T-helper 22 cell (primary cell): ENCODE results near the gene ATG7.
"Not testable (repeated sequence)": the region's sequence is repeated elsewhere in the genome, so short reads cannot be mapped to it uniquely, and the experiment has no call there.

Experiments used
- DNase-seq: peaks from one replicate; pipeline ENCODE4 v3.0.0-alpha.2; 2020; ENCODE audit warnings: low read depth

ATG7 gene

DNA sequence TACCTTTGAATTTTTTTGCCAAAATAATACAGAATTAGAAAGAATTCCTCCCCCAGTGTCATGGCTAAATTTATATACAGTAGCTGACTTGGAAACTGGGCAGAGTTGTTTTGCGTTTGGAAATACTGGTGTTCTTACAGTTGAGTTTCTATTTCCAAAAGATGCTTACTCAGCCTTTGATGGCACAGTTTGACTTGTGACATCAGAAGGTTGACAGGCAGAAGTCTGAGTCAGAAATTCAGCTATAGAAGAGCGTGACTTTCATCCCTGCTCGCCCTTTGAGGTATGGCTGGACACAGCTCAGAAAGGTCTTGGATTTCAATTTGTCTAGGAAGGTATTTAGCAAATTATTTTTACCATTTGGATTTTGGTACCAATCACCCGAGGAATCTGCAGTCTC, 195.7 kb downstream of the ATG7 start:
- no peak for DNase-seq

- no peak for DNase-seq
These were observed 198.0 kb downstream of the ATG7 start for GRCh38 chr3:11470031-11470853.

DNA sequence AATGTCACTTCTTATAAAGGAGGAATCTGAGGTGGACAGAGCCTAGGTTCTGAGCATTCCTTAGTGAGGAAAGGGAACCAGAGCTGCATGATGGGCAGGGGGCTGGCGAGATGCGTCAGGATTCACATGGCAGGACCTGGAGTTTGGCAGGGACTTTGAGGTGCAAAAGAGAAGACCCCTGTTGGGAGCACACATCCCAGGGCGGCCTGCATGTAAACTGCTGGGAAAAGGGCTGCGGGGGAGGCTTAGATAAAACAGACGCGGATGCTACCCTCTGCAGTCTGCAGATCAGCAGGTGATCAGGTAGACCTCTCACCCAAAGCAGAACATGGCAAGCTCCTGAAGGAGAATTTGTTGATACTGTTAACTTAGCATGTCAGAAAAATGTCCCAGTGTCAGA, 203.1 kb downstream of the ATG7 start:
- no peak for DNase-seq

GRCh38 chr3:11476735-11477144, 204.5 kb downstream of the ATG7 start:
- DNase-seq = no peak

- no peak for DNase-seq
These were observed 205.3 kb downstream of the ATG7 start for GRCh38 chr3:11477407-11477911.

- no peak for DNase-seq
These were observed 206.0 kb downstream of the ATG7 start for GRCh38 chr3:11478167-11478566.

- DNase-seq = no peak
These were observed 207.0 kb downstream of the ATG7 start for GRCh38 chr3:11479221-11479620.

GRCh38 chr3:11480663-11481298, 208.6 kb downstream of the ATG7 start:
- no peak for DNase-seq

- no peak for DNase-seq
These were observed 209.4 kb downstream of the ATG7 start for GRCh38 chr3:11481556-11481955.

- no peak for DNase-seq
These were observed 209.8 kb downstream of the ATG7 start for GRCh38 chr3:11482021-11482420.

GRCh38 chr3:11488356-11488755, 216.2 kb downstream of the ATG7 start:
- not testable (repeated sequence) for DNase-seq

GRCh38 chr3:11494131-11494916, 222.1 kb downstream of the ATG7 start:
- DNase-seq = no peak

GRCh38 chr3:11495948-11496557, 223.9 kb downstream of the ATG7 start:
- DNase-seq = no peak

GRCh38 chr3:11498177-11498576, 226.0 kb downstream of the ATG7 start:
- no peak for DNase-seq

- DNase-seq = no peak
These were observed 226.4 kb downstream of the ATG7 start for GRCh38 chr3:11498646-11499045.

DNA sequence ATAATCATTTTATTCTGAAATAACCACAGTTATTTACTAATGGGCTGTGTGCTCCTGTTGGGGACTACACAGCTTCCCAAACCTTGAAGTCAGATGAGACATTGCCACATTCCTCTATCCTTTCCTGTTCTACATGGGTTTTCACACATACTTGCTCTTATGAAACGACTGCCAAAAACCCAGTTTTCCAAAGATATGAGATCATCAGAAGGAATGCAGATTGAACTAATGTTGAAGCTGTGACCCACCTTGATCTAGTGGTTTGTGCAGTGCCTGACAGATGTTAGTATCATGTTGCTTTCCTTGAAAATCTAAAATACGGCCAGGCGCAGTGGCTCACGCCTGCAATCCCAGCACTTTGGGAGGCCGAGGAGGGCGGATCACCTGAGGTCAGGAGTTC, 226.9 kb downstream of the ATG7 start:
- DNase-seq = no peak

GRCh38 chr3:11502413-11502812, 230.2 kb downstream of the ATG7 start:
- DNase-seq = not testable (repeated sequence)

DNA sequence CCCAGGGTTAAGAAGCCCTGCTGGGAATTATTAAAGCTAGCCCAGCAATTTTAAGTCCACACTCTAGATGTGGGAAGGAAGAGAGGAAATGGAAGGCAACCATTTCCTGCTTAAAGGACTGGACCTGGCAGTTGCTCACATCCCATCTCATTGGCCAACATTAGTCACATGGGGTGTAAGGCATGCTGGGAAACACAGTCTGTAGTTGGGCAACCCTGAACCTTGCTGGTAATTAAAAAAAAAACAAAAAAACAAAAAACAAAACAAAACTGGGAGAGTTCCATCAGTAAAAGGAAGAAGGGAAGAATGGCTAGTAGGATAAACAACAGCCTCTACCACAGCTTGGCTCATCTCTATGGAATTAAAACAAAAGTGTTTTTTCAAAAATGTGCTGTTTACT, 235.5 kb downstream of the ATG7 start:
- DNase-seq = no peak

DNA sequence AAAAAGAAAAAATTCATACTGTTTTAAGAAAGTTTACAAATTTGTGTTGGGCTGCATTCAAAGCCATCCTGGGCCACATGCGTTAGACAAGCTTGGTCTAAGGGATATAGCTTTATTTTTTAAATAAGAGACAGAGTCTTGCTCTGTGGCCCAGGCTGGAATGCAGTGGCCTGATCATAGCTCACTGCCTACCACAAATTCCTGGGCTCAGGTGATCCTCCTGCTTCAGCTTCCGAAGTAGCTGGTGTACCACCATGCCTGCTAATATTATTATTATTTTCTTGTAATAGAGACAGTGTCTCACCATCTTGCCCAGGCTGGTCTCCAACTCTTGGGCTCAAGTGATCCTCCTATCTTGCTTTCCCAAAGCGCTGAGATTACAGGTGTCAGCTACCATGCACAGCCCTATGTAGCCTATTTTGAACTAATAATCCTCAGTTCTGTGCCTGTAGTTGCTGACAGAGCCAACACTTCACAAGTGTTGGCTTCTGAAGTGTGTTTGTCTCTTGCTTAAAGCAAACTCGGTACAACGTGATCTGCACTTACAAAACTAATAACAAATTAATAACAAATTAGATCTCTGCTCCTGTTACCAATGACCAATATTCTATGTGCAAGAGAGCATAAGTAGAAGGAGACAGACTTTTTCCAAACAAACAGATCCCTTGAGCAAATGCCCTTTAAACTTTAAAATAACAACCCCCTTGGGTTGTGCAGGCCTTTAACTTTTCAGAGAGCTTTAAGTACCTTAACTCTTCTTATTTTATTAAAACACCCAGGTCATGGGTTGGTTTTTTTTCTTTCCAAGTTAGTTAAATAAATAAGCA, 236.4 kb downstream of the ATG7 start:
- no peak for DNase-seq

DNA sequence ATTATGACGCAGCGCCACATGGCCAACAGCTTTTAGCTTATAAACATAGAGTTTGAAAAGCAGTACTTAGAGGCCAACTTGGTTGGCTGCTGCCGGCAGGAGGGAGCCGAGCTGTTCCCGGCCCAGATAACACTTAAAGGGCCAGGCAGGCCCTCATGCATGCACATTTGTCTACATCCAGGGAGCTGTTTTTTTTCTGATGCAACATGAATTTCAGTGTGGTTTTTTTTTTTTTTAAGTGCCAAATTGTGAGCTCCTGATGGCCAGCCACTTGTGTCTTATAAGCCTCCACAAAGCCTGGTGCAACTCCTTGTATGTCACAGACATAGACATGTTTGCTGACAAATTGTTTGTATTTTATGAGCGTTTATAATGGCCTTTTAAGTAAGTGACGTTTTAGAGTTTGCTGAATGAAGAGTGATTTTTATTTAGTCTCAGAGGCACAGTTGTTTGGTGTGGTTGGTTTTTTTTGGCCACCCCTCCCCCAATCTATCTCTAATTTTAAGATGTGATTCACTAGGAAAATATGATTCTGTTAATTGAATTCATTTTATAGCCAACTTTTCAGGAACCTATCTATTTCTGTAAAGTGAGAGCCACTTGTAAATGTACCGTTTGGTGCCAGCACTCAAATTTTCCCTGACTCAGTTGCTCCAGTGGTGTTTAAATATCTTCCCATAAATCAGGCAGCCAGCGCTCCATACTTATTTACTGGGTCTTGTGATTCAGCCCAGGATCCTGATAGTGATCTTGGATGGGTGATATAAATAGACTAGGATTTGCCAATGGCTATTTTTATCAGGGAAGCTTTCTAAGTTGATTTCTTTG, 237.2 kb downstream of the ATG7 start:
- no peak for DNase-seq

- DNase-seq = no peak
These were observed 237.8 kb downstream of the ATG7 start for GRCh38 chr3:11510001-11510340.
